ENCODE data around the gene RNF8.
A peak's percentile ranks its signal among the peaks of the same experiment; 100 is the strongest.

Gene RNF8, protein sequence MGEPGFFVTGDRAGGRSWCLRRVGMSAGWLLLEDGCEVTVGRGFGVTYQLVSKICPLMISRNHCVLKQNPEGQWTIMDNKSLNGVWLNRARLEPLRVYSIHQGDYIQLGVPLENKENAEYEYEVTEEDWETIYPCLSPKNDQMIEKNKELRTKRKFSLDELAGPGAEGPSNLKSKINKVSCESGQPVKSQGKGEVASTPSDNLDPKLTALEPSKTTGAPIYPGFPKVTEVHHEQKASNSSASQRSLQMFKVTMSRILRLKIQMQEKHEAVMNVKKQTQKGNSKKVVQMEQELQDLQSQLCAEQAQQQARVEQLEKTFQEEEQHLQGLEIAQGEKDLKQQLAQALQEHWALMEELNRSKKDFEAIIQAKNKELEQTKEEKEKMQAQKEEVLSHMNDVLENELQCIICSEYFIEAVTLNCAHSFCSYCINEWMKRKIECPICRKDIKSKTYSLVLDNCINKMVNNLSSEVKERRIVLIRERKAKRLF

DNA sequence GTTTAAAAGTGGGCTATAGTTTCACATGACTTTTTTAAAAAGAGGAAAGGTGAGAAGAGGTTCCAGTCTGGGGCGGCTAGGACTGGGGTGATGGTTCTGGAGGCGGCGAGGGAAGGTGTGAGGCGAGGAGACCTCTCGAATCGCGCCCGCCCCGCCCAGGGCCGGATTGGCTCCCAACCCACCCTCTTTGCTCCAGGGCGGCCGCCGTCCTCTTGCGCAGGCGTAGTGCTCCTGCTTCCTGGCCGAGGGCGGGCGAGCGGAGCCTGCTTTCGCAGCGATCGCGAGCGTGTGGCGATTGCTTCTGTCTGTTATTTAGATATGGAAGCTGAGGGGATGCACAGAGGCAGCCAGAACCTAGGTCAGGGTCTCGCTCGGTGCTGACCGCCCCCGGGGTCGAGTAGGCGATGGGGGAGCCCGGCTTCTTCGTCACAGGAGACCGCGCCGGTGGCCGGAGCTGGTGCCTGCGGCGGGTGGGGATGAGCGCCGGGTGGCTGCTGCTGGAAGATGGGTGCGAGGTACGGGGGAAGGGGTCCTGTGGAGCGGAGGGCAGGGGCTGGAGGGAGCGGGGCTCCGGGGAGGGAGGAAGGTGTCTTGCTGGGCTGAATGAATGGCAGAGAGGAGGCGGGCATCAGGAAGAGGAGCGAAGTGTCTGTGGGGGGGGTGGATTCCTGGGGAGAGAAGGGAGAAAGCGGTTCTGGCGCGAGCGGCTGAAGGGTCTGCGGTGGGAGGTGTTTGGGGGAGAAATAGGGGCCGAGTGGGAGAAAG is at the start of gene RNF8:
TSS of gene RNF8 (plus strand) at position 223 of the 765 bp plus-strand sequence. CDS start at position 405, 182 bp downstream.
- POLR2A ChIA-PET, result interaction anchor here (0.7 to 1.6 kb wide), 7 partner anchors 9 to 1325 kb away, joined by 3 to 8 read pairs (median 4); partner anchors contain the start of gene CMTR1
- peak; percentile 97 for TF ChIP-seq ZIC2 (tag by site-specific recombination; IDR thresholded peaks at IDR 0.05)
- peak; percentile 60 for TF ChIP-seq ZBTB26 (tag by site-specific recombination; optimal IDR thresholded peaks at IDR 0.05)
- TF ChIP-seq BCL6B (tag by site-specific recombination; IDR thresholded peaks at IDR 0.05), result no peak
- TF ChIP-seq ZEB2 (tag by site-specific recombination; IDR thresholded peaks at IDR 0.05), result 0 out of 2 replicates have a peak, but pooled peaks have one; percentile 0
- no peak for TF ChIP-seq ZNF280C (tag by site-specific recombination; IDR thresholded peaks at IDR 0.05)
- TF ChIP-seq ZNF600 (tag by site-specific recombination; IDR thresholded peaks at IDR 0.05), result peak; percentile 89
- TF ChIP-seq ZNF239 (tag by site-specific recombination; IDR thresholded peaks at IDR 0.05), result no peak
- TF ChIP-seq ZNF629 (tag by site-specific recombination; IDR thresholded peaks at IDR 0.05), result peak; percentile 80
- peak; percentile 85 for TF ChIP-seq ZNF2 (tag by site-specific recombination; IDR thresholded peaks at IDR 0.05)
- 0 out of 2 replicates have a peak, but pooled peaks have one; percentile 53 for TF ChIP-seq KLF7 (tag by site-specific recombination; IDR thresholded peaks at IDR 0.05; ENCODE audit: borderline replicate concordance)
- TF ChIP-seq, protein P1, sequence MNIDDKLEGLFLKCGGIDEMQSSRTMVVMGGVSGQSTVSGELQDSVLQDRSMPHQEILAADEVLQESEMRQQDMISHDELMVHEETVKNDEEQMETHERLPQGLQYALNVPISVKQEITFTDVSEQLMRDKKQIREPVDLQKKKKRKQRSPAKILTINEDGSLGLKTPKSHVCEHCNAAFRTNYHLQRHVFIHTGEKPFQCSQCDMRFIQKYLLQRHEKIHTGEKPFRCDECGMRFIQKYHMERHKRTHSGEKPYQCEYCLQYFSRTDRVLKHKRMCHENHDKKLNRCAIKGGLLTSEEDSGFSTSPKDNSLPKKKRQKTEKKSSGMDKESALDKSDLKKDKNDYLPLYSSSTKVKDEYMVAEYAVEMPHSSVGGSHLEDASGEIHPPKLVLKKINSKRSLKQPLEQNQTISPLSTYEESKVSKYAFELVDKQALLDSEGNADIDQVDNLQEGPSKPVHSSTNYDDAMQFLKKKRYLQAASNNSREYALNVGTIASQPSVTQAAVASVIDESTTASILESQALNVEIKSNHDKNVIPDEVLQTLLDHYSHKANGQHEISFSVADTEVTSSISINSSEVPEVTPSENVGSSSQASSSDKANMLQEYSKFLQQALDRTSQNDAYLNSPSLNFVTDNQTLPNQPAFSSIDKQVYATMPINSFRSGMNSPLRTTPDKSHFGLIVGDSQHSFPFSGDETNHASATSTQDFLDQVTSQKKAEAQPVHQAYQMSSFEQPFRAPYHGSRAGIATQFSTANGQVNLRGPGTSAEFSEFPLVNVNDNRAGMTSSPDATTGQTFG (tag by site-specific recombination; IDR thresholded peaks at IDR 0.05; ENCODE audit: borderline replicate concordance), result peak; percentile 50; the same call in 1 of the 2 replicates
- TF ChIP-seq, protein P2, sequence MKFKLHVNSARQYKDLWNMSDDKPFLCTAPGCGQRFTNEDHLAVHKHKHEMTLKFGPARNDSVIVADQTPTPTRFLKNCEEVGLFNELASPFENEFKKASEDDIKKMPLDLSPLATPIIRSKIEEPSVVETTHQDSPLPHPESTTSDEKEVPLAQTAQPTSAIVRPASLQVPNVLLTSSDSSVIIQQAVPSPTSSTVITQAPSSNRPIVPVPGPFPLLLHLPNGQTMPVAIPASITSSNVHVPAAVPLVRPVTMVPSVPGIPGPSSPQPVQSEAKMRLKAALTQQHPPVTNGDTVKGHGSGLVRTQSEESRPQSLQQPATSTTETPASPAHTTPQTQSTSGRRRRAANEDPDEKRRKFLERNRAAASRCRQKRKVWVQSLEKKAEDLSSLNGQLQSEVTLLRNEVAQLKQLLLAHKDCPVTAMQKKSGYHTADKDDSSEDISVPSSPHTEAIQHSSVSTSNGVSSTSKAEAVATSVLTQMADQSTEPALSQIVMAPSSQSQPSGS (tag by site-specific recombination; IDR thresholded peaks at IDR 0.05; ENCODE audit: low read depth), result no peak
- TF ChIP-seq, protein P3, sequence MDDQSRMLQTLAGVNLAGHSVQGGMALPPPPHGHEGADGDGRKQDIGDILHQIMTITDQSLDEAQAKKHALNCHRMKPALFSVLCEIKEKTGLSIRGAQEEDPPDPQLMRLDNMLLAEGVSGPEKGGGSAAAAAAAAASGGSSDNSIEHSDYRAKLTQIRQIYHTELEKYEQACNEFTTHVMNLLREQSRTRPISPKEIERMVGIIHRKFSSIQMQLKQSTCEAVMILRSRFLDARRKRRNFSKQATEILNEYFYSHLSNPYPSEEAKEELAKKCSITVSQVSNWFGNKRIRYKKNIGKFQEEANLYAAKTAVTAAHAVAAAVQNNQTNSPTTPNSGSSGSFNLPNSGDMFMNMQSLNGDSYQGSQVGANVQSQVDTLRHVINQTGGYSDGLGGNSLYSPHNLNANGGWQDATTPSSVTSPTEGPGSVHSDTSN (CRISPR knock-in tag; IDR thresholded peaks at IDR 0.05), result peak; percentile 55; the same call in 1 of the 2 replicates
- TF ChIP-seq ZBTB11 (tag by site-specific recombination; conservative IDR thresholded peaks at IDR 0.05; ENCODE audit: low read depth), result 0 out of 2 replicates have a peak, but pooled peaks have one; percentile 23
- TF ChIP-seq ZNF266 (tag by site-specific recombination; IDR thresholded peaks at IDR 0.05; ENCODE audit: low read depth), result no peak
- TF ChIP-seq KLF10 (tag by site-specific recombination; IDR thresholded peaks at IDR 0.05), result 0 out of 2 replicates have a peak, but pooled peaks have one; percentile 45
- no peak for TF ChIP-seq RBAK (tag by site-specific recombination; IDR thresholded peaks at IDR 0.05)
- TF ChIP-seq HOXC10 (CRISPR knock-in tag; IDR thresholded peaks at IDR 0.05), result no peak
- TF ChIP-seq ZNF701 (tag by site-specific recombination; IDR thresholded peaks at IDR 0.05), result no peak

More for the DNA sequence above, at the start of gene RNF8:
- Histone ChIP-seq H3K36me3 (ENCODE audit: control insufficient read depth in 2 of 2, insufficient read depth in 1 of 2, low read length in 2 of 2) (no peaks in the 10 kb centered on the region; a peak in 1 of 3 replicates), H3K4me1 (ENCODE audit: control insufficient read depth, insufficient read depth, low read length) (peaks cover 25% of the 10 kb centered on the region), H3K9me3 (ENCODE audit: control insufficient read depth, insufficient read depth, low read depth, low read length) (no peaks in the 10 kb centered on the region), H3K27ac (ENCODE audit: extremely low read depth, low read depth, low read length) (peak within 1 kb of the TSS; percentile 76), H3K4me3 (ENCODE audit: low read depth, low read length) (peak within 1 kb of the TSS; percentile 96)
- CTCF ChIA-PET, result interaction anchor here (0.6 kb wide), 1 partner anchor 21 kb away, joined by 5 read pairs; no protein-coding TSS in a partner anchor

All from HEK293 (cell line).